IMR-90 (cell line): ENCODE data around the gene HES7. TPM values are rescaled to one million over a fixed set of nuclear protein-coding genes. Genes with fewer than 3 reads are reported as not detected.
"Not testable (repeated sequence)": the region's sequence is repeated elsewhere in the genome, so short reads cannot be mapped to it uniquely, and the experiment has no call there.

Experiments used
- ATAC-seq: fragments of 200-7000 bp; cut with Tn5 transposase; 2 replicates; pipeline ENCODE4 v1.9.1; 2020; ENCODE audit warnings: low read depth, mild to moderate bottlenecking, moderate library complexity
- BruUV-seq: library from RNA; stranded (reverse); fragments of 400-500 nt; replicated peaks from 2 replicates; lab custom pipeline; 2021; lab: Mats Ljungman, UMichigan
- CTCF ChIA-PET: fragments of 300-600 bp; formaldehyde crosslinking; extraction: SDS; loops from one replicate; lab custom pipeline; 2021; ENCODE audit warnings: antibody characterized with exemption; lab: Yijun Ruan, JAX
- POLR2A ChIA-PET: fragments of 300-600 bp; sonication (Branson Sonifier 250); formaldehyde crosslinking; loops from one replicate; lab custom pipeline; 2022; ENCODE audit warnings: antibody characterized with exemption; ENCODE audit not compliant: unreplicated experiment; lab: Charles Lee
- DNase-seq: peaks from one replicate; pipeline ENCODE4 v3.0.0; 2013
- H2AFZ ChIP-seq: replicated peaks from 2 replicates; pipeline ENCODE3; 2013; ENCODE audit warnings: low read length, mild to moderate bottlenecking; ENCODE audit not compliant: poor library complexity
- H2AK5ac ChIP-seq: 2 replicates; pipeline ENCODE4 v1.6.1; 2013; ENCODE audit warnings: low read depth, low read length, inconsistent platforms
- H2AK9ac ChIP-seq: replicated peaks from 2 replicates; pipeline ENCODE3; 2013; ENCODE audit warnings: mild to moderate bottlenecking, low read depth, low read length, moderate library complexity; ENCODE audit not compliant: poor library complexity
- H2BK120ac ChIP-seq: 2 replicates; pipeline ENCODE4 v1.6.1; 2013; ENCODE audit warnings: low read depth, low read length, inconsistent platforms
- H2BK15ac ChIP-seq: 3 replicates; pipeline ENCODE4 v1.6.1; 2013; ENCODE audit warnings: low read depth, low read length, inconsistent platforms
- H2BK20ac ChIP-seq: 2 replicates; pipeline ENCODE4 v1.6.1; 2013; ENCODE audit warnings: low read depth, mild to moderate bottlenecking, inconsistent platforms, low read length, moderate library complexity
- H2BK5ac ChIP-seq: 2 replicates; pipeline ENCODE4 v1.6.1; 2013; ENCODE audit warnings: mild to moderate bottlenecking, low read depth, low read length, inconsistent platforms; ENCODE audit not compliant: poor library complexity, severe bottlenecking
- H3K14ac ChIP-seq: replicated peaks from 2 replicates; pipeline ENCODE4 v1.6.1; 2013; ENCODE audit warnings: low read depth, low read length, inconsistent platforms
- H3K18ac ChIP-seq: 2 replicates; pipeline ENCODE4 v1.6.1; 2013; ENCODE audit warnings: low read depth, low read length, control low read depth
- H3K23ac ChIP-seq: 2 replicates; pipeline ENCODE4 v1.6.1; 2013; ENCODE audit warnings: low read depth, low read length, inconsistent platforms
- H3K27ac ChIP-seq: 2 replicates; pipeline ENCODE4 v1.5.1; 2013; ENCODE audit warnings: mild to moderate bottlenecking, control low read depth, low read length; ENCODE audit not compliant: insufficient read depth
- H3K27me3 ChIP-seq: 2 replicates; pipeline ENCODE4 v1.6.1; 2013; ENCODE audit warnings: low read length; ENCODE audit not compliant: control insufficient read depth, insufficient read depth
- H3K36me3 ChIP-seq: 2 replicates; pipeline ENCODE4 v1.6.1; 2013; ENCODE audit warnings: low read length, mixed read lengths; ENCODE audit not compliant: control insufficient read depth, insufficient read depth
- H3K4ac ChIP-seq: 2 replicates; pipeline ENCODE4 v1.6.1; 2013; ENCODE audit warnings: low read depth, low read length, inconsistent platforms
- H3K4me1 ChIP-seq: 2 replicates; pipeline ENCODE4 v1.6.1; 2013; ENCODE audit warnings: low read length, mixed read lengths; ENCODE audit not compliant: control insufficient read depth, insufficient read depth
- H3K4me2 ChIP-seq: 2 replicates; pipeline ENCODE4 v1.6.1; 2013; ENCODE audit warnings: low read depth, mild to moderate bottlenecking, control low read depth, low read length, moderate library complexity
- H3K4me3 ChIP-seq: 2 replicates; pipeline ENCODE4 v1.5.1; 2013; ENCODE audit warnings: low read depth, mild to moderate bottlenecking, control low read depth, low read length, moderate library complexity; ENCODE audit not compliant: insufficient read depth
- H3K56ac ChIP-seq: 2 replicates; pipeline ENCODE4 v1.6.1; 2013; ENCODE audit warnings: low read length, inconsistent platforms; ENCODE audit not compliant: insufficient read depth; ENCODE audit errors: extremely low read depth
- H3K79me1 ChIP-seq, 2 experiments: 2 replicates each; pipeline ENCODE4 v1.6.1; 2013; ENCODE audit warnings: low read length in 2 of 2, inconsistent platforms in 1 of 2, low read depth in 1 of 2
- H3K9ac ChIP-seq: 2 replicates; pipeline ENCODE4 v1.6.1; 2013; ENCODE audit warnings: low read depth, low read length, control low read depth
- H3K9me1 ChIP-seq: 2 replicates; pipeline ENCODE4 v1.6.1; 2013; ENCODE audit warnings: low read length, inconsistent platforms; ENCODE audit not compliant: insufficient read depth
- H3K9me3 ChIP-seq: 2 replicates; pipeline ENCODE4 v1.6.1; 2013; ENCODE audit warnings: low read length; ENCODE audit not compliant: control insufficient read depth, insufficient read depth
- H4K20me1 ChIP-seq: 2 replicates; pipeline ENCODE4 v1.6.1; 2013; ENCODE audit warnings: low read length, inconsistent platforms; ENCODE audit not compliant: insufficient read depth
- H4K5ac ChIP-seq: 2 replicates; pipeline ENCODE4 v1.6.1; 2013; ENCODE audit warnings: mild to moderate bottlenecking, low read depth, low read length, control low read depth
- H4K8ac ChIP-seq, 2 experiments: 2 replicates each; pipeline ENCODE4 v1.6.1; 2013; ENCODE audit warnings: low read depth in 2 of 2, low read length in 2 of 2, control low read depth in 1 of 2, inconsistent platforms in 1 of 2
- H4K91ac ChIP-seq: 2 replicates; pipeline ENCODE4 v1.6.1; 2013; ENCODE audit warnings: low read depth, low read length, inconsistent platforms; ENCODE audit not compliant: insufficient read depth
- WGBS, 2 experiments: methylation state at CpG; one replicate each; pipeline versions ENCODE4 v1.1.5 to v1.1.7; 2013; ENCODE audit warnings: missing lambda C conversion rate in 2 of 2; ENCODE audit not compliant: insufficient read length in 1 of 2; ENCODE audit errors: extremely low coverage in 2 of 2; 5-methylcytosine and 5-hydroxymethylcytosine counted together
- dilution Hi-C: fragments of 300-500 bp; cut with HindIII; formaldehyde crosslinking; loops from one replicate; pipeline ENCODE4 v1.14.3; 2018; ENCODE audit warnings: low sequenced_read_pairs; ENCODE audit not compliant: unreplicated experiment
- in situ Hi-C: fragments of 300-500 bp; cut with MboI; formaldehyde crosslinking; loops from 3 replicates; pipeline ENCODE4 v1.14.3; 2019; ENCODE audit warnings: low sequenced_read_pairs, inconsistent platforms, mixed read lengths
- intact Hi-C: fragments of 100-400 bp; cut with micrococcal nuclease; formaldehyde crosslinking; loops from 2 replicates; pipeline ENCODE4 v1.10.0; 2022
- polyA plus RNA-seq, 3 experiments: library from polyadenylated mRNA; depleted of rRNA; stranded (reverse); fragments of >200 nt; gene quantifications; 2 replicates each; pipeline ENCODE4 v1.2.3, GENCODE V29; 2012; ENCODE audit warnings: low replicate concordance in 1 of 3
- total RNA-seq: library from RNA; depleted of rRNA; stranded (reverse); fragments of >200 nt; gene quantifications from 2 replicates; pipeline ENCODE4 v1.2.3, GENCODE V29; 2012

The HES7 gene
- total and polyA plus RNA-seq, 2 of the 4 experiments (the other 2 are of a cell fraction), result 0.43 TPM; not detected in 1

GRCh38 chr17:8077939-8078338 is 46.0 kb downstream of the HES7 start:
- H3K27ac ChIP-seq, intact Hi-C loops: not testable (repeated sequence)

More at GRCh38 chr17:8077939-8078338, 46.0 kb downstream of the HES7 start:
- H3K4me2 ChIP-seq, H4K5ac ChIP-seq, H3K9me3 ChIP-seq, dilution Hi-C loops, H4K8ac ChIP-seq, H2BK120ac ChIP-seq, BruUV-seq, H3K4me1 ChIP-seq, H2BK20ac ChIP-seq, ATAC-seq, H3K4me3 ChIP-seq, CTCF ChIA-PET, H3K9me1 ChIP-seq, H3K56ac ChIP-seq, H3K23ac ChIP-seq, H3K18ac ChIP-seq, H3K14ac ChIP-seq, H2BK5ac ChIP-seq, H3K4ac ChIP-seq, POLR2A ChIA-PET, H2AK5ac ChIP-seq, H2AK9ac ChIP-seq, H3K9ac ChIP-seq, H4K20me1 ChIP-seq, H3K79me1 ChIP-seq, H3K36me3 ChIP-seq, H2BK15ac ChIP-seq, DNase-seq, H2AFZ ChIP-seq, H4K91ac ChIP-seq: not testable (repeated sequence)
- in situ Hi-C loops, result loop anchor here (25.0 kb wide), 2 partner anchors 234 to 684 kb away; partner anchors contain the start of genes ARHGEF15 and SPDYE4
- H3K27me3 ChIP-seq, result peaks cover 70% of the 10 kb centered on the region
- WGBS, 2 experiments, result no CpG with 5 or more reads among the region's 5 CpGs
